Suprapubic skin (tissue), 3 donors: Measurements from ENCODE around the gene ATXN7L1.

ENCODE experiments used
- CTCF ChIP-seq, 2 donors: fragments of 200-600 bp in 1 of 2; fragments of 450-650 bp in 1 of 2; sonication (generic) in 1 of 2; IDR thresholded peaks; one replicate each; pipeline ENCODE4 v1.5.1; 2016 to 2019; ENCODE audit warnings: antibody characterized with exemption in 2 of 2, mild to moderate bottlenecking in 1 of 2, moderate library complexity in 1 of 2
- POLR2A ChIP-seq, 2 donors: fragments of 450-650 bp; IDR thresholded peaks; one replicate each; pipeline ENCODE4 v1.6.1; 2017; ENCODE audit warnings: antibody characterized with exemption in 2 of 2, mild to moderate bottlenecking in 2 of 2, moderate library complexity in 2 of 2

DNA sequence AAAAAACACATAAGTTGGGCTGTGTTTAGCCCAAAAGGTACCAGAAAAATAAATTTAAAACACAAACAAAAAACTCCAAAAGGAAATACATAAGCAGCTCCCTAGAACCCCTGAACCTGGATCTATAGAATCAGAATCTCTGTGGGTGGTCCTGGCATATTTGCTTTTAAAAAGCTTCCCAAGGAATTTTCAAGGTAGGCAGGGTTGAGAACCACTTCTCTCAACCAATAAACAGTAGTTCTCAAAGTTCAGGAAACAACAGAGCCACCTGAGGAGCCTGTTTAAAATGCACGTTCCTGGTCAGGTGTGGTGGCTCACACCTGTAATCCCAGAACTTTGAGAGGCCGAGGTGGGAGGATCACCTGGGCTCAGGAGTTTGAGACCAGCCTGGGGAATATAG lies 12.5 kb downstream of the ATXN7L1 start:
- TF ChIP-seq CTCF (IDR thresholded peaks at IDR 0.05) (no peak), POLR2A (IDR thresholded peaks at IDR 0.05) (no peak)
